GM23338 (cell line): ENCODE data around the gene KRT38. TPM values are rescaled to one million over a fixed set of nuclear protein-coding genes. Genes with fewer than 3 reads are reported as not detected.
A peak's percentile ranks its signal among the peaks of the same experiment; 100 is the strongest.

Experiments
- ATAC-seq: fragments of 200-7000 bp; cut with Tn5 transposase; 3 replicates; pipeline ENCODE4 v1.9.1; 2020
- DNase-seq: peaks from one replicate; pipeline ENCODE4 v3.0.0-alpha.2; 2015; ENCODE audit warnings: low spot score
- H2AFZ ChIP-seq: fragments of 200-600 bp; sonication (generic); 2 replicates; pipeline ENCODE4 v1.8.0; 2016; ENCODE audit warnings: antibody characterized with exemption, mild to moderate bottlenecking, moderate library complexity
- H3F3A ChIP-seq: fragments of 200-600 bp; sonication (generic); replicated peaks from 2 replicates; pipeline ENCODE4 v1.8.0; 2017; ENCODE audit warnings: antibody characterized with exemption, mixed run types, low read depth
- H3K27ac ChIP-seq: fragments of 200-600 bp; sonication (generic); 2 replicates; pipeline ENCODE4 v1.6.1; 2016; ENCODE audit warnings: low read depth
- H3K27me3 ChIP-seq: fragments of 200-600 bp; sonication (generic); 2 replicates; pipeline ENCODE4 v1.8.0; 2016; ENCODE audit warnings: mild to moderate bottlenecking, mixed run types, moderate library complexity; ENCODE audit not compliant: insufficient read depth
- H3K36me3 ChIP-seq: fragments of 200-600 bp; sonication (generic); 2 replicates; pipeline ENCODE4 v1.8.0; 2016; ENCODE audit warnings: mild to moderate bottlenecking; ENCODE audit not compliant: insufficient read depth
- H3K4me1 ChIP-seq: fragments of 200-600 bp; sonication (generic); 2 replicates; pipeline ENCODE4 v1.8.0; 2016; ENCODE audit warnings: mild to moderate bottlenecking, moderate library complexity; ENCODE audit not compliant: insufficient read depth
- H3K4me2 ChIP-seq: fragments of 200-600 bp; sonication (generic); 2 replicates; pipeline ENCODE4 v1.7.1; 2017; ENCODE audit warnings: mixed run types
- H3K4me3 ChIP-seq: fragments of 200-600 bp; sonication (generic); 2 replicates; pipeline ENCODE4 v1.6.1; 2016; ENCODE audit warnings: mixed run types
- H3K79me2 ChIP-seq: fragments of 200-600 bp; sonication (generic); replicated peaks from 2 replicates; pipeline ENCODE4 v1.8.0; 2017; ENCODE audit warnings: mild to moderate bottlenecking; ENCODE audit not compliant: insufficient read depth
- H3K9me2 ChIP-seq: fragments of 200-600 bp; sonication (generic); 2 replicates; pipeline ENCODE4 v1.8.0; 2017; ENCODE audit not compliant: insufficient read depth
- H4K20me1 ChIP-seq: fragments of 200-600 bp; sonication (generic); replicated peaks from 2 replicates; pipeline ENCODE4 v1.8.0; 2017; ENCODE audit warnings: mild to moderate bottlenecking; ENCODE audit not compliant: insufficient read depth
- H3K27ac Mint-ChIP-seq: 2 replicates; pipeline ENCODE4 v1.8.0; 2020; ENCODE audit warnings: inconsistent platforms, mild to moderate bottlenecking, moderate library complexity, mixed read lengths
- H3K27me3 Mint-ChIP-seq: 3 replicates; pipeline ENCODE4 v1.8.0; 2022; ENCODE audit warnings: low read depth, mild to moderate bottlenecking, moderate library complexity, mixed read lengths, inconsistent platforms; ENCODE audit not compliant: insufficient read depth, poor library complexity
- H3K36me3 Mint-ChIP-seq: 3 replicates; pipeline ENCODE4 v1.8.0; 2021; ENCODE audit warnings: low read depth, mild to moderate bottlenecking, inconsistent platforms, moderate library complexity, mixed read lengths
- H3K4me1 Mint-ChIP-seq: 3 replicates; pipeline ENCODE4 v1.8.0; 2020; ENCODE audit warnings: mild to moderate bottlenecking, inconsistent platforms, mixed read lengths
- H3K4me3 Mint-ChIP-seq: 3 replicates; pipeline ENCODE4 v1.8.0; 2021; ENCODE audit warnings: moderate library complexity, mild to moderate bottlenecking, inconsistent platforms, mixed read lengths
- H3K9me3 Mint-ChIP-seq: 3 replicates; pipeline ENCODE4 v1.8.0; 2020; ENCODE audit warnings: moderate library complexity, mild to moderate bottlenecking, inconsistent platforms, mixed read lengths
- CREB1 ChIP-seq: fragments of 250-450 bp; sonication (Bioruptor Pico); IDR thresholded peaks from 2 replicates; pipeline ENCODE4 v1.5.0; 2020; ENCODE audit warnings: low read depth, mild to moderate bottlenecking, moderate library complexity
- EZH2 ChIP-seq: fragments of 200-600 bp; sonication (generic); IDR thresholded peaks from one replicate; pipeline ENCODE4 v1.8.0; 2017; ENCODE audit warnings: antibody characterized with exemption, mild to moderate bottlenecking, low read depth; ENCODE audit not compliant: unreplicated experiment
- EZH2phosphoT487 ChIP-seq: fragments of 200-600 bp; sonication (generic); IDR thresholded peaks from one replicate; pipeline ENCODE4 v1.8.1; 2018; ENCODE audit warnings: antibody characterized with exemption; ENCODE audit not compliant: unreplicated experiment
- JUNB ChIP-seq: IDR thresholded peaks from one replicate; pipeline ENCODE4 v1.6.1; 2016; ENCODE audit warnings: antibody characterized with exemption; ENCODE audit not compliant: unreplicated experiment
- NANOG ChIP-seq: IDR thresholded peaks from 2 replicates; pipeline ENCODE4 v1.6.1; 2016; ENCODE audit warnings: antibody characterized with exemption, borderline replicate concordance
- POLR2AphosphoS5 ChIP-seq: IDR thresholded peaks from 2 replicates; pipeline ENCODE4 v1.6.1; 2016; ENCODE audit warnings: antibody characterized with exemption, low read depth
- STAT1 ChIP-seq: IDR thresholded peaks from one replicate; pipeline ENCODE4 v1.6.1; 2016; ENCODE audit warnings: antibody characterized with exemption; ENCODE audit not compliant: unreplicated experiment
- ZNF114 ChIP-seq: fragments of 250-450 bp; sonication (Bioruptor Pico); IDR thresholded peaks from 2 replicates; pipeline ENCODE4 v1.5.0; 2020; ENCODE audit warnings: mild to moderate bottlenecking, moderate library complexity
- ZNF331 ChIP-seq: fragments of 250-450 bp; sonication (Bioruptor Pico); IDR thresholded peaks from 2 replicates; pipeline ENCODE4 v1.5.0; 2020; ENCODE audit warnings: low read depth, mild to moderate bottlenecking, moderate library complexity
- polyA plus RNA-seq: library from polyadenylated mRNA; unstranded; fragments of >200 nt; fragmentation: Nextera tagmentation; extraction: Ambion mirVana; gene quantifications from 2 replicates; pipeline ENCODE4 v1.2.1, GENCODE V29; 2016
- total RNA-seq: library from RNA; depleted of rRNA; stranded (reverse); fragments of >200 nt; shearing (Covaris generic); gene quantifications from 2 replicates; pipeline ENCODE4 v1.2.3, GENCODE V29; 2014
- TF ChIP-seq, protein P1 (sequence below): IDR thresholded peaks from one replicate; pipeline ENCODE4 v1.6.1; 2018; ENCODE audit warnings: antibody characterized with exemption; ENCODE audit not compliant: unreplicated experiment
- TF ChIP-seq, protein P2 (sequence below), 2 experiments: fragments of 200-600 bp in 1 of 2; sonication (generic) in 1 of 2; conservative IDR thresholded peaks; 2 replicates each; pipeline versions ENCODE4 v1.5.1 to v1.6.1; 2016 to 2017; ENCODE audit warnings: antibody characterized with exemption in 2 of 2, low read depth in 2 of 2, mild to moderate bottlenecking in 2 of 2, moderate library complexity in 1 of 2
- TF ChIP-seq, protein P3 (sequence below): fragments of 250-450 bp; sonication (Bioruptor Pico); IDR thresholded peaks from 2 replicates; pipeline ENCODE4 v1.5.0; 2020; ENCODE audit warnings: mild to moderate bottlenecking, moderate library complexity
- TF ChIP-seq, protein P4 (sequence below): IDR thresholded peaks from 2 replicates; pipeline ENCODE4 v1.6.1; 2016; ENCODE audit warnings: antibody characterized with exemption

KRT38 gene
- total and polyA plus RNA-seq, 2 experiments from 2014 or later, result not detected

GRCh38 chr17:41411072-41411840, 29.5 kb downstream of the KRT38 start:
- H3K4me1 ChIP-seq, result peaks cover 12% of the 10 kb centered on the region; the same call in 1 of the 2 replicates
- no peaks in the 10 kb centered on the region for H3K36me3 ChIP-seq

More at GRCh38 chr17:41411072-41411840, 29.5 kb downstream of the KRT38 start:
- H3K36me3 Mint-ChIP-seq, result no peaks in the 10 kb centered on the region
- H3K4me1 Mint-ChIP-seq, result peaks cover 22% of the 10 kb centered on the region
- no peaks in the 10 kb centered on the region for H3K27me3 ChIP-seq
- peaks cover 5% of the 10 kb centered on the region for H3K27me3 Mint-ChIP-seq
- no peaks in the 10 kb centered on the region for H3K79me2 ChIP-seq
- ATAC-seq (no peak), DNase-seq (no peak)
- no peak overlapping the region for H3K4me3 ChIP-seq
- no peak overlapping the region for H3K27ac ChIP-seq
- no peaks in the 10 kb centered on the region for H3K9me3 Mint-ChIP-seq
- no peak overlapping the region for H3K27ac Mint-ChIP-seq
- H3K4me2 ChIP-seq, result no peak overlapping the region
- H3K9me2 ChIP-seq, result peaks cover 7% of the 10 kb centered on the region
- H2AFZ ChIP-seq, result 0 out of 2 replicates have a peak overlapping the region, but pooled peaks have one; percentile 52
- no peak for TF ChIP-seq ZNF331 (CRISPR knock-in tag)
- TF ChIP-seq STAT1, result no peak
- TF ChIP-seq, protein P1, sequence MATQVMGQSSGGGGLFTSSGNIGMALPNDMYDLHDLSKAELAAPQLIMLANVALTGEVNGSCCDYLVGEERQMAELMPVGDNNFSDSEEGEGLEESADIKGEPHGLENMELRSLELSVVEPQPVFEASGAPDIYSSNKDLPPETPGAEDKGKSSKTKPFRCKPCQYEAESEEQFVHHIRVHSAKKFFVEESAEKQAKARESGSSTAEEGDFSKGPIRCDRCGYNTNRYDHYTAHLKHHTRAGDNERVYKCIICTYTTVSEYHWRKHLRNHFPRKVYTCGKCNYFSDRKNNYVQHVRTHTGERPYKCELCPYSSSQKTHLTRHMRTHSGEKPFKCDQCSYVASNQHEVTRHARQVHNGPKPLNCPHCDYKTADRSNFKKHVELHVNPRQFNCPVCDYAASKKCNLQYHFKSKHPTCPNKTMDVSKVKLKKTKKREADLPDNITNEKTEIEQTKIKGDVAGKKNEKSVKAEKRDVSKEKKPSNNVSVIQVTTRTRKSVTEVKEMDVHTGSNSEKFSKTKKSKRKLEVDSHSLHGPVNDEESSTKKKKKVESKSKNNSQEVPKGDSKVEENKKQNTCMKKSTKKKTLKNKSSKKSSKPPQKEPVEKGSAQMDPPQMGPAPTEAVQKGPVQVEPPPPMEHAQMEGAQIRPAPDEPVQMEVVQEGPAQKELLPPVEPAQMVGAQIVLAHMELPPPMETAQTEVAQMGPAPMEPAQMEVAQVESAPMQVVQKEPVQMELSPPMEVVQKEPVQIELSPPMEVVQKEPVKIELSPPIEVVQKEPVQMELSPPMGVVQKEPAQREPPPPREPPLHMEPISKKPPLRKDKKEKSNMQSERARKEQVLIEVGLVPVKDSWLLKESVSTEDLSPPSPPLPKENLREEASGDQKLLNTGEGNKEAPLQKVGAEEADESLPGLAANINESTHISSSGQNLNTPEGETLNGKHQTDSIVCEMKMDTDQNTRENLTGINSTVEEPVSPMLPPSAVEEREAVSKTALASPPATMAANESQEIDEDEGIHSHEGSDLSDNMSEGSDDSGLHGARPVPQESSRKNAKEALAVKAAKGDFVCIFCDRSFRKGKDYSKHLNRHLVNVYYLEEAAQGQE, result no peak
- TF ChIP-seq JUNB, result no peak
- TF ChIP-seq NANOG, result no peak
- TF ChIP-seq EZH2, result no peak
- no peak for TF ChIP-seq ZNF114 (CRISPR knock-in tag)
- TF ChIP-seq, protein P2, sequence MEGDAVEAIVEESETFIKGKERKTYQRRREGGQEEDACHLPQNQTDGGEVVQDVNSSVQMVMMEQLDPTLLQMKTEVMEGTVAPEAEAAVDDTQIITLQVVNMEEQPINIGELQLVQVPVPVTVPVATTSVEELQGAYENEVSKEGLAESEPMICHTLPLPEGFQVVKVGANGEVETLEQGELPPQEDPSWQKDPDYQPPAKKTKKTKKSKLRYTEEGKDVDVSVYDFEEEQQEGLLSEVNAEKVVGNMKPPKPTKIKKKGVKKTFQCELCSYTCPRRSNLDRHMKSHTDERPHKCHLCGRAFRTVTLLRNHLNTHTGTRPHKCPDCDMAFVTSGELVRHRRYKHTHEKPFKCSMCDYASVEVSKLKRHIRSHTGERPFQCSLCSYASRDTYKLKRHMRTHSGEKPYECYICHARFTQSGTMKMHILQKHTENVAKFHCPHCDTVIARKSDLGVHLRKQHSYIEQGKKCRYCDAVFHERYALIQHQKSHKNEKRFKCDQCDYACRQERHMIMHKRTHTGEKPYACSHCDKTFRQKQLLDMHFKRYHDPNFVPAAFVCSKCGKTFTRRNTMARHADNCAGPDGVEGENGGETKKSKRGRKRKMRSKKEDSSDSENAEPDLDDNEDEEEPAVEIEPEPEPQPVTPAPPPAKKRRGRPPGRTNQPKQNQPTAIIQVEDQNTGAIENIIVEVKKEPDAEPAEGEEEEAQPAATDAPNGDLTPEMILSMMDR (conservative IDR thresholded peaks at IDR 0.05; ENCODE audit: low read depth in 2 of 2), result no peak
- TF ChIP-seq EZH2phosphoT487, result no peak
- no peak for TF ChIP-seq CREB1 (CRISPR knock-in tag)
- TF ChIP-seq, protein P3, sequence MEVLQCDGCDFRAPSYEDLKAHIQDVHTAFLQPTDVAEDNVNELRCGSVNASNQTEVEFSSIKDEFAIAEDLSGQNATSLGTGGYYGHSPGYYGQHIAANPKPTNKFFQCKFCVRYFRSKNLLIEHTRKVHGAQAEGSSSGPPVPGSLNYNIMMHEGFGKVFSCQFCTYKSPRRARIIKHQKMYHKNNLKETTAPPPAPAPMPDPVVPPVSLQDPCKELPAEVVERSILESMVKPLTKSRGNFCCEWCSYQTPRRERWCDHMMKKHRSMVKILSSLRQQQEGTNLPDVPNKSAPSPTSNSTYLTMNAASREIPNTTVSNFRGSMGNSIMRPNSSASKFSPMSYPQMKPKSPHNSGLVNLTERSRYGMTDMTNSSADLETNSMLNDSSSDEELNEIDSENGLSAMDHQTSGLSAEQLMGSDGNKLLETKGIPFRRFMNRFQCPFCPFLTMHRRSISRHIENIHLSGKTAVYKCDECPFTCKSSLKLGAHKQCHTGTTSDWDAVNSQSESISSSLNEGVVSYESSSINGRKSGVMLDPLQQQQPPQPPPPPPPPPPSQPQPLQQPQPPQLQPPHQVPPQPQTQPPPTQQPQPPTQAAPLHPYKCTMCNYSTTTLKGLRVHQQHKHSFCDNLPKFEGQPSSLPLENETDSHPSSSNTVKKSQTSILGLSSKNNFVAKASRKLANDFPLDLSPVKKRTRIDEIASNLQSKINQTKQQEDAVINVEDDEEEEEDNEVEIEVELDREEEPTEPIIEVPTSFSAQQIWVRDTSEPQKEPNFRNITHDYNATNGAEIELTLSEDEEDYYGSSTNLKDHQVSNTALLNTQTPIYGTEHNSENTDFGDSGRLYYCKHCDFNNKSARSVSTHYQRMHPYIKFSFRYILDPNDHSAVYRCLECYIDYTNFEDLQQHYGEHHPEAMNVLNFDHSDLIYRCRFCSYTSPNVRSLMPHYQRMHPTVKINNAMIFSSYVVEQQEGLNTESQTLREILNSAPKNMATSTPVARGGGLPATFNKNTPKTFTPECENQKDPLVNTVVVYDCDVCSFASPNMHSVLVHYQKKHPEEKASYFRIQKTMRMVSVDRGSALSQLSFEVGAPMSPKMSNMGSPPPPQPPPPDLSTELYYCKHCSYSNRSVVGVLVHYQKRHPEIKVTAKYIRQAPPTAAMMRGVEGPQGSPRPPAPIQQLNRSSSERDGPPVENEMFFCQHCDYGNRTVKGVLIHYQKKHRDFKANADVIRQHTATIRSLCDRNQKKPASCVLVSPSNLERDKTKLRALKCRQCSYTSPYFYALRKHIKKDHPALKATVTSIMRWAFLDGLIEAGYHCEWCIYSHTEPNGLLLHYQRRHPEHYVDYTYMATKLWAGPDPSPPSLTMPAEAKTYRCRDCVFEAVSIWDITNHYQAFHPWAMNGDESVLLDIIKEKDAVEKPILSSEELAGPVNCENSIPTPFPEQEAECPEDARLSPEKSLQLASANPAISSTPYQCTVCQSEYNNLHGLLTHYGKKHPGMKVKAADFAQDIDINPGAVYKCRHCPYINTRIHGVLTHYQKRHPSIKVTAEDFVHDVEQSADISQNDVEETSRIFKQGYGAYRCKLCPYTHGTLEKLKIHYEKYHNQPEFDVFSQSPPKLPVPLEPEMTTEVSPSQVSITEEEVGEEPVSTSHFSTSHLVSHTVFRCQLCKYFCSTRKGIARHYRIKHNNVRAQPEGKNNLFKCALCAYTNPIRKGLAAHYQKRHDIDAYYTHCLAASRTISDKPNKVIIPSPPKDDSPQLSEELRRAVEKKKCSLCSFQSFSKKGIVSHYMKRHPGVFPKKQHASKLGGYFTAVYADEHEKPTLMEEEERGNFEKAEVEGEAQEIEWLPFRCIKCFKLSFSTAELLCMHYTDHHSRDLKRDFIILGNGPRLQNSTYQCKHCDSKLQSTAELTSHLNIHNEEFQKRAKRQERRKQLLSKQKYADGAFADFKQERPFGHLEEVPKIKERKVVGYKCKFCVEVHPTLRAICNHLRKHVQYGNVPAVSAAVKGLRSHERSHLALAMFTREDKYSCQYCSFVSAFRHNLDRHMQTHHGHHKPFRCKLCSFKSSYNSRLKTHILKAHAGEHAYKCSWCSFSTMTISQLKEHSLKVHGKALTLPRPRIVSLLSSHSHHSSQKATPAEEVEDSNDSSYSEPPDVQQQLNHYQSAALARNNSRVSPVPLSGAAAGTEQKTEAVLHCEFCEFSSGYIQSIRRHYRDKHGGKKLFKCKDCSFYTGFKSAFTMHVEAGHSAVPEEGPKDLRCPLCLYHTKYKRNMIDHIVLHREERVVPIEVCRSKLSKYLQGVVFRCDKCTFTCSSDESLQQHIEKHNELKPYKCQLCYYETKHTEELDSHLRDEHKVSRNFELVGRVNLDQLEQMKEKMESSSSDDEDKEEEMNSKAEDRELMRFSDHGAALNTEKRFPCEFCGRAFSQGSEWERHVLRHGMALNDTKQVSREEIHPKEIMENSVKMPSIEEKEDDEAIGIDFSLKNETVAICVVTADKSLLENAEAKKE, result no peak
- TF ChIP-seq, protein P4, sequence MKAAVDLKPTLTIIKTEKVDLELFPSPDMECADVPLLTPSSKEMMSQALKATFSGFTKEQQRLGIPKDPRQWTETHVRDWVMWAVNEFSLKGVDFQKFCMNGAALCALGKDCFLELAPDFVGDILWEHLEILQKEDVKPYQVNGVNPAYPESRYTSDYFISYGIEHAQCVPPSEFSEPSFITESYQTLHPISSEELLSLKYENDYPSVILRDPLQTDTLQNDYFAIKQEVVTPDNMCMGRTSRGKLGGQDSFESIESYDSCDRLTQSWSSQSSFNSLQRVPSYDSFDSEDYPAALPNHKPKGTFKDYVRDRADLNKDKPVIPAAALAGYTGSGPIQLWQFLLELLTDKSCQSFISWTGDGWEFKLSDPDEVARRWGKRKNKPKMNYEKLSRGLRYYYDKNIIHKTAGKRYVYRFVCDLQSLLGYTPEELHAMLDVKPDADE, result no peak
- no peak for TF ChIP-seq POLR2AphosphoS5
- H4K20me1 ChIP-seq, result no peaks in the 10 kb centered on the region
- no peak overlapping the region for H3K4me3 Mint-ChIP-seq
- no peaks in the 10 kb centered on the region for H3F3A ChIP-seq
